ENCODE measurements around the gene TMEM37. TPM values are rescaled to one million over a fixed set of nuclear protein-coding genes. Genes with fewer than 3 reads are reported as not detected.
A peak's percentile ranks its signal among the peaks of the same experiment; 100 is the strongest.

Gene TMEM37
- total and polyA plus RNA-seq, 2 of the 13 experiments (the other 11 are each of a cell fraction or from before 2014, with no cell fraction given) = 37.7 to 115 TPM

DNA sequence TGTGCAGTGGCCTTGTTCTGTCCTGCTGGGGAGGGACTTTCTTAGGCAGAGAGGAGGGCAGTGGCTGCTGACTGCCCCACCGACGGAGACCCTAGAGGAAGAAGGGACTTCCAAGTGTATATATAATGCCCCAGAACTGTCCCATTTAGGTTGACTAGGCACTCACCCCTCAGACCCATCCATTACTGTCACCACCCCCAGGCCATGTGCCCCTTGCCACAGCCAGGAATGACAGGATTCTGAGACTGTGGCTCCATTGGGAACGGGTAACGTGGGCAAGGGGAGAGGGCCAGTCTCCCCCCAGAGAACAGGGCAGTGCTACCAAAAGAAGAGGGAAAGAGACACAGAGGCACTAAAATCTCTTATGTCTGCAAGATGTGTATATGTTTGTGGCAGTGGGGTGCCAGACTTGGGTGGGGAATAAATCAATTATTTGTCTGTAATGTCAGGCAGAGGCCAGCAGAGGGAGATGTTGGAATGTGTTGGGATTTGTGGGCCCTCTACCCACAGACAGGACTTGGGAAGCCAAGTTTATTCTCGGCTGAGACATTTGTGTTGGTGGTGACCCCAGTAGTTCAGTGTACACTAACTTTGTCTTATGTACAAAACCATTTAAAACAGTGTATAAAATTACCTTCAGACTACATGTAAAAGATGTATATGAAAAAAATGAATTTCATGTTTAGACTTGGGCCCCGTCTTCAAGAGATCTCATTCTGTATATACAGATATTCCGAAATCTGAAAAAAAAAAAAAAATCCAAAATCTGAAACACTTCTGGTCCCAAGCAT, 24.0 kb upstream of the TMEM37 start (continued):
- TF ChIP-seq TFAP4 (IDR thresholded peaks at IDR 0.05; ENCODE audit: borderline replicate concordance, low read depth) = 0 out of 2 replicates have a peak, but pooled peaks have one; percentile 20
- peak; percentile 29; the same call in 1 of the 2 replicates for TF ChIP-seq ZBTB7B (CRISPR knock-in tag; IDR thresholded peaks at IDR 0.05)
- no peak for TF ChIP-seq ZSCAN25 (CRISPR knock-in tag; IDR thresholded peaks at IDR 0.05)
- TF ChIP-seq FLYWCH1 (CRISPR knock-in tag; IDR thresholded peaks at IDR 0.05) = no peak
- peak; percentile 56; the same call in 1 of the 2 replicates for TF ChIP-seq PATZ1 (CRISPR knock-in tag; IDR thresholded peaks at IDR 0.05)
- TF ChIP-seq ZSCAN20 (CRISPR knock-in tag; IDR thresholded peaks at IDR 0.05; ENCODE audit: borderline replicate concordance) = no peak
- TF ChIP-seq DR1 (CRISPR knock-in tag; IDR thresholded peaks at IDR 0.05) = no peak
- 0 out of 2 replicates have a peak, but pooled peaks have one; percentile 39 for TF ChIP-seq ZNF598 (CRISPR knock-in tag; IDR thresholded peaks at IDR 0.05; ENCODE audit: borderline replicate concordance)
- 0 out of 2 replicates have a peak, but pooled peaks have one; percentile 3 for TF ChIP-seq ZNF629 (CRISPR knock-in tag; conservative IDR thresholded peaks at IDR 0.05)
- no peak for TF ChIP-seq ZNF296 (CRISPR knock-in tag; conservative IDR thresholded peaks at IDR 0.05)
- TF ChIP-seq CCDC6 (CRISPR knock-in tag; IDR thresholded peaks at IDR 0.05) = 0 out of 2 replicates have a peak, but pooled peaks have one; percentile 50
- no peak for TF ChIP-seq TSC22D2 (CRISPR knock-in tag; IDR thresholded peaks at IDR 0.05; ENCODE audit: borderline replicate concordance)
- no peak for TF ChIP-seq NFIB (CRISPR knock-in tag; IDR thresholded peaks at IDR 0.05; ENCODE audit: borderline replicate concordance)
- TF ChIP-seq TBX2 (CRISPR knock-in tag; IDR thresholded peaks at IDR 0.05; ENCODE audit: borderline replicate concordance) = peak; percentile 37; the same call in 1 of the 2 replicates
- no peak for TF ChIP-seq ZBTB33 (CRISPR knock-in tag; IDR thresholded peaks at IDR 0.05)
- 0 out of 2 replicates have a peak, but pooled peaks have one; percentile 32 for TF ChIP-seq ZC3H13 (CRISPR knock-in tag; IDR thresholded peaks at IDR 0.05)
- TF ChIP-seq ZFP37 (CRISPR knock-in tag; IDR thresholded peaks at IDR 0.05; ENCODE audit: borderline replicate concordance) = no peak
- TF ChIP-seq, protein P1, sequence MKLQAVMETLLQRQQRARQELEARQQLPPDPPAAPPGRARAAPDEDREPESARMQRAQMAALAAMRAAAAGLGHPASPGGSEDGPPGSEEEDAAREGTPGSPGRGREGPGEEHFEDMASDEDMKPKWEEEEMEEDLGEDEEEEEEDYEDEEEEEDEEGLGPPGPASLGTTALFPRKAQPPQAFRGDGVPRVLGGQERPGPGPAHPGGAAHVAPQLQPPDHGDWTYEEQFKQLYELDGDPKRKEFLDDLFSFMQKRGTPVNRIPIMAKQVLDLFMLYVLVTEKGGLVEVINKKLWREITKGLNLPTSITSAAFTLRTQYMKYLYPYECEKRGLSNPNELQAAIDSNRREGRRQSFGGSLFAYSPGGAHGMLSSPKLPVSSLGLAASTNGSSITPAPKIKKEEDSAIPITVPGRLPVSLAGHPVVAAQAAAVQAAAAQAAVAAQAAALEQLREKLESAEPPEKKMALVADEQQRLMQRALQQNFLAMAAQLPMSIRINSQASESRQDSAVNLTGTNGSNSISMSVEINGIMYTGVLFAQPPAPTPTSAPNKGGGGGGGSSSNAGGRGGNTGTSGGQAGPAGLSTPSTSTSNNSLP (IDR thresholded peaks at IDR 0.05; ENCODE audit: low read depth, low read length) = peak; percentile 70; the same call in 1 of the 2 replicates
- TF ChIP-seq ZNF350 (CRISPR knock-in tag; IDR thresholded peaks at IDR 0.05; ENCODE audit: borderline replicate concordance, low read depth) = no peak
- TF ChIP-seq ZSCAN29 (CRISPR knock-in tag; conservative IDR thresholded peaks at IDR 0.05) = no peak
- peak; percentile 35; the same call in 1 of the 2 replicates for TF ChIP-seq MEIS1 (CRISPR knock-in tag; IDR thresholded peaks at IDR 0.05; ENCODE audit: borderline replicate concordance)
- TF ChIP-seq ZFP1 (CRISPR knock-in tag; IDR thresholded peaks at IDR 0.05) = 0 out of 2 replicates have a peak, but pooled peaks have one; percentile 39

Measured in HepG2 (cell line).